Esophagus squamous epithelium (tissue), 4 donors: ENCODE measurements around the gene ADCYAP1R1.

Experiments
- POLR2A ChIP-seq, 4 donors: fragments of 450-650 bp; IDR thresholded peaks; one replicate each; pipeline ENCODE4 v1.6.1; 2017; ENCODE audit warnings: antibody characterized with exemption in 4 of 4, mild to moderate bottlenecking in 4 of 4, moderate library complexity in 3 of 4
- TF ChIP-seq, protein P1 (sequence below), 6 experiments: fragments of 450-650 bp in 4 of 6; fragments of 200-600 bp in 2 of 6; sonication (generic) in 2 of 6; IDR thresholded peaks; one replicate each; pipeline ENCODE4 v1.5.1; 2016 to 2019; ENCODE audit warnings: antibody characterized with exemption in 6 of 6, mild to moderate bottlenecking in 4 of 6, moderate library complexity in 4 of 6

GRCh38 chr7:31052487-31052840 is 356 bp downstream of the ADCYAP1R1 start:
- TF ChIP-seq, protein P1, sequence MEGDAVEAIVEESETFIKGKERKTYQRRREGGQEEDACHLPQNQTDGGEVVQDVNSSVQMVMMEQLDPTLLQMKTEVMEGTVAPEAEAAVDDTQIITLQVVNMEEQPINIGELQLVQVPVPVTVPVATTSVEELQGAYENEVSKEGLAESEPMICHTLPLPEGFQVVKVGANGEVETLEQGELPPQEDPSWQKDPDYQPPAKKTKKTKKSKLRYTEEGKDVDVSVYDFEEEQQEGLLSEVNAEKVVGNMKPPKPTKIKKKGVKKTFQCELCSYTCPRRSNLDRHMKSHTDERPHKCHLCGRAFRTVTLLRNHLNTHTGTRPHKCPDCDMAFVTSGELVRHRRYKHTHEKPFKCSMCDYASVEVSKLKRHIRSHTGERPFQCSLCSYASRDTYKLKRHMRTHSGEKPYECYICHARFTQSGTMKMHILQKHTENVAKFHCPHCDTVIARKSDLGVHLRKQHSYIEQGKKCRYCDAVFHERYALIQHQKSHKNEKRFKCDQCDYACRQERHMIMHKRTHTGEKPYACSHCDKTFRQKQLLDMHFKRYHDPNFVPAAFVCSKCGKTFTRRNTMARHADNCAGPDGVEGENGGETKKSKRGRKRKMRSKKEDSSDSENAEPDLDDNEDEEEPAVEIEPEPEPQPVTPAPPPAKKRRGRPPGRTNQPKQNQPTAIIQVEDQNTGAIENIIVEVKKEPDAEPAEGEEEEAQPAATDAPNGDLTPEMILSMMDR (IDR thresholded peaks at IDR 0.05): no peak
- TF ChIP-seq POLR2A (IDR thresholded peaks at IDR 0.05): no peak
